BE2C (cell line): ENCODE data around the gene PPP1R9A.

Experiments
- DNase-seq: peaks from one replicate; pipeline ENCODE4 v3.0.0-alpha.2; 2020
- H3K27me3 ChIP-seq: fragments of 250-450 bp; sonication (Bioruptor Pico); 2 replicates; pipeline ENCODE4 v1.5.1; 2020; ENCODE audit warnings: mild to moderate bottlenecking
- H3K36me3 ChIP-seq: fragments of 250-450 bp; sonication (Bioruptor Pico); 2 replicates; pipeline ENCODE4 v1.5.1; 2020; ENCODE audit warnings: mild to moderate bottlenecking
- H3K4me1 ChIP-seq: fragments of 250-450 bp; sonication (Bioruptor Pico); 2 replicates; pipeline ENCODE4 v1.5.1; 2020
- H3K4me3 ChIP-seq: 2 replicates; pipeline ENCODE4 v1.5.1; 2011; ENCODE audit warnings: low read depth, low read length
- H3K9me3 ChIP-seq: fragments of 250-450 bp; sonication (Bioruptor Pico); 2 replicates; pipeline ENCODE4 v1.5.1; 2020
- CTCF ChIP-seq: IDR thresholded peaks from 2 replicates; pipeline ENCODE4 v1.5.1; 2012; ENCODE audit warnings: mild to moderate bottlenecking, low read depth, low read length

Gene PPP1R9A

GRCh38 chr7:95055295-95055694 is 147.9 kb downstream of the PPP1R9A start:
- no peak for DNase-seq
- no peak for TF ChIP-seq CTCF
- H3K27me3 ChIP-seq: no peaks in the 10 kb centered on the region; the same call in 1 of the 2 replicates
- no peaks in the 10 kb centered on the region for H3K4me1 ChIP-seq
- H3K4me3 ChIP-seq: no peak overlapping the region
- H3K9me3 ChIP-seq: no peaks in the 10 kb centered on the region
- H3K36me3 ChIP-seq: no peaks in the 10 kb centered on the region

- Histone ChIP-seq H3K9me3 (no peaks in the 10 kb centered on the region), H3K36me3 (no peaks in the 10 kb centered on the region), H3K4me1 (no peaks in the 10 kb centered on the region), H3K4me3 (no peak overlapping the region), H3K27me3 (no peaks in the 10 kb centered on the region; the same call in 1 of the 2 replicates)
- DNase-seq: no peak
- no peak for TF ChIP-seq CTCF
Observed at GRCh38 chr7:95056107-95056739, 148.8 kb downstream of the PPP1R9A start.

- no peak for TF ChIP-seq CTCF
- Histone ChIP-seq H3K27me3 (no peaks in the 10 kb centered on the region; the same call in 1 of the 2 replicates), H3K4me1 (no peaks in the 10 kb centered on the region), H3K9me3 (no peaks in the 10 kb centered on the region), H3K4me3 (no peak overlapping the region), H3K36me3 (no peaks in the 10 kb centered on the region)
- no peak for DNase-seq
Observed at GRCh38 chr7:95056901-95057300, 149.5 kb downstream of the PPP1R9A start.

GRCh38 chr7:95059842-95060313 is 152.5 kb downstream of the PPP1R9A start:
- H3K4me1 ChIP-seq: no peaks in the 10 kb centered on the region

DNA sequence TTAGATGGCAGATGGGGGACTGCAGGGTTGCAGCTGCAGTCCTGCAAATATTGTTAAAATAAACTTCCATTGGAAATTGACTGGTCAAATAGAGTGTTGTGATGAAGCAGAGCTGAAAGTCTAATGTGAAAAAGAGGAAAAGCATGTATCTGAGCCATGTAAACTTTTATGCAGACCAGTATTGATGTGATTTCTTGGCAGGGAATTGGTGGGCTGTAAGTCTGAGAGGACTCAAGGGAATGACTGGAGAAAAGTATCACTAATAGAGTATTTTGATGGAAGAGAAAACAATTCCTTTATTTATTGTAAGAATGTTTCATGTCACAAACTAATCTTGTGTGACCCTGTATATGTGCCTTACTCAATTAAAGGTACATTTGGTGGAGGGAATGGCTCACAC is 155.5 kb downstream of the PPP1R9A start:
- Histone ChIP-seq H3K4me1 (no peaks in the 10 kb centered on the region), H3K27me3 (no peaks in the 10 kb centered on the region; the same call in 1 of the 2 replicates), H3K36me3 (no peaks in the 10 kb centered on the region), H3K4me3 (no peak overlapping the region), H3K9me3 (no peaks in the 10 kb centered on the region)
- no peak for DNase-seq
- no peak for TF ChIP-seq CTCF

More at GRCh38 chr7:95059842-95060313, 152.5 kb downstream of the PPP1R9A start:
- H3K9me3 ChIP-seq: no peaks in the 10 kb centered on the region
- DNase-seq: no peak
- no peak for TF ChIP-seq CTCF
- H3K27me3 ChIP-seq: no peaks in the 10 kb centered on the region; the same call in 1 of the 2 replicates
- H3K4me3 ChIP-seq: no peak overlapping the region
- H3K36me3 ChIP-seq: no peaks in the 10 kb centered on the region

DNA sequence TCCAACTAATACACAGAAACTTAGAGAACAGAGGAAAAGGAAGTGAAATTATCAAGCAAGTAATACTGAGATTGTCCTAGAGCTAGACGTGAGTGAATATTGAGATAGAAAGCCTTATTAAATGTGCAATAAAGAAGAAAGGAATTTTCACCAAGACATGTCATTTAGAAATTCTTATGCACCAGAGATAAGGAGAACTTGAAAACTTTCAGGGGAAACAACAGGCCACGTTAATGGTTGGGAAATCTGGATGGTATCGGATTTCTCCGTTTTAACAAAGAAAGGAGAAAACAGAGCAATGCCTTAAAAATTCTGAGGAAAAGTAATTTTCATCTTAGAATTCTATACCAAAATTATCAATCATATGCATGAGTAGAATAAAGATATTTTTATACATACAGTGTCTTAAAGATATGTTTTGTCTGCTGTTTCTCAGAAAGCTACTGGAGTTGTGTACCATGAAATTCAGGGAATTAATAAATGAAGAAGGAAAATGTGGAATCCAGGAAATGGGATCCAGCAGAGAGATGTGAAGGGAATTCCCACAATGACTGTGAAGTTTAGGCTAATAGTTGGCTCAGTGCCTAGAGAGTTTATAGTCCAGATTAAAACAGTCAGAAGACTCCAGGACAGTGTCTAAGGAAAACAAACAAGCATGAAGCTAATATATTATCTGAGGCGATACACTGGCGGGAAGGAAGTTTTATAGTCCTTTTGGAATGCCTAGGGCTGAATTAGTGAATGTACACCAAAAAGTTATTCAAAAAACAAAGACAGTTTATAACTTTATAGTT is 159.5 kb downstream of the PPP1R9A start:
- Histone ChIP-seq H3K4me3 (no peak overlapping the region), H3K36me3 (no peaks in the 10 kb centered on the region), H3K9me3 (no peaks in the 10 kb centered on the region), H3K27me3 (no peaks in the 10 kb centered on the region), H3K4me1 (no peaks in the 10 kb centered on the region)
- no peak for TF ChIP-seq CTCF
- no peak for DNase-seq
